AG20443 (cell line): ENCODE measurements around the gene CTNNA2.

Source experiments
- DNase-seq: peaks from one replicate; pipeline ENCODE4 v3.0.0; 2012; ENCODE audit warnings: low spot score, mixed read lengths

CTNNA2 gene

GRCh38 chr2:79982445-79982844 is 469.6 kb downstream of the CTNNA2 start:
- no peak for DNase-seq

GRCh38 chr2:79984476-79984875 is 471.6 kb downstream of the CTNNA2 start:
- no peak for DNase-seq

- DNase-seq = no peak
Observed at GRCh38 chr2:79985145-79985544, 472.3 kb downstream of the CTNNA2 start.

- no peak for DNase-seq
Observed at GRCh38 chr2:79985571-79985970, 472.7 kb downstream of the CTNNA2 start.

GRCh38 chr2:79993144-79993543 is 480.3 kb downstream of the CTNNA2 start:
- no peak for DNase-seq

GRCh38 chr2:79994161-79994560 is 481.3 kb downstream of the CTNNA2 start:
- no peak for DNase-seq

- DNase-seq = no peak
Observed at GRCh38 chr2:79994965-79995364, 482.1 kb downstream of the CTNNA2 start.

- no peak for DNase-seq
Observed at GRCh38 chr2:79996709-79997108, 483.9 kb downstream of the CTNNA2 start.

GRCh38 chr2:80001701-80002101 is 488.9 kb downstream of the CTNNA2 start:
- DNase-seq = peak; percentile 20

- no peak for DNase-seq
Observed at GRCh38 chr2:80002112-80002511, 489.3 kb downstream of the CTNNA2 start.

GRCh38 chr2:80002568-80003157 is 489.8 kb downstream of the CTNNA2 start:
- no peak for DNase-seq

- DNase-seq = no peak
Observed at GRCh38 chr2:80007777-80008503, 495.1 kb downstream of the CTNNA2 start.

- no peak for DNase-seq
Observed at GRCh38 chr2:80008596-80008995, 495.7 kb downstream of the CTNNA2 start.

- no peak for DNase-seq
Observed at GRCh38 chr2:80009211-80009610, 496.4 kb downstream of the CTNNA2 start.

- DNase-seq = no peak
Observed at GRCh38 chr2:80012061-80012460, 499.2 kb downstream of the CTNNA2 start.

GRCh38 chr2:80014637-80015036 is 501.8 kb downstream of the CTNNA2 start:
- DNase-seq = no peak

- DNase-seq = no peak
Observed at GRCh38 chr2:80016171-80016570, 503.3 kb downstream of the CTNNA2 start.

- DNase-seq = no peak
Observed at GRCh38 chr2:80019571-80020460, 507.0 kb downstream of the CTNNA2 start.

GRCh38 chr2:80022018-80022417 is 509.2 kb downstream of the CTNNA2 start:
- no peak for DNase-seq

- DNase-seq = no peak
Observed at GRCh38 chr2:80026040-80026729, 513.3 kb downstream of the CTNNA2 start.

GRCh38 chr2:80028051-80028450 is 515.2 kb downstream of the CTNNA2 start:
- no peak for DNase-seq

GRCh38 chr2:80028584-80028983 is 515.7 kb downstream of the CTNNA2 start:
- no peak for DNase-seq
